Ishikawa (cell line): Measurements from ENCODE around the gene C1orf21.

Experiments used
- CEBPB ChIP-seq: IDR thresholded peaks from 2 replicates; pipeline ENCODE4 v1.6.1; 2012
- CREB1 ChIP-seq: IDR thresholded peaks from 2 replicates; pipeline ENCODE4 v1.6.1; 2012; ENCODE audit warnings: low read depth
- EGR1 ChIP-seq: IDR thresholded peaks from 2 replicates; pipeline ENCODE4 v1.6.1; 2012
- EP300 ChIP-seq: IDR thresholded peaks from 2 replicates; pipeline ENCODE4 v1.6.1; 2012; ENCODE audit warnings: borderline replicate concordance
- FOXM1 ChIP-seq: IDR thresholded peaks from 2 replicates; pipeline ENCODE4 v1.6.1; 2012; ENCODE audit warnings: low read depth, borderline replicate concordance
- NFIC ChIP-seq: IDR thresholded peaks from 2 replicates; pipeline ENCODE4 v1.6.1; 2012
- RAD21 ChIP-seq: IDR thresholded peaks from 2 replicates; pipeline ENCODE4 v1.6.1; 2012; ENCODE audit warnings: low read depth
- TAF1 ChIP-seq: IDR thresholded peaks from 2 replicates; pipeline ENCODE4 v1.6.1; 2012; ENCODE audit warnings: low read depth, mild to moderate bottlenecking
- TCF12 ChIP-seq: IDR thresholded peaks from 2 replicates; pipeline ENCODE4 v1.6.1; 2012; ENCODE audit warnings: low read depth
- TEAD4 ChIP-seq: IDR thresholded peaks from 2 replicates; pipeline ENCODE4 v1.6.1; 2012
- YY1 ChIP-seq: IDR thresholded peaks from 2 replicates; pipeline ENCODE4 v1.6.1; 2012; ENCODE audit warnings: low read depth
- ZBTB7A ChIP-seq: IDR thresholded peaks from 2 replicates; pipeline ENCODE4 v1.6.1; 2012; ENCODE audit warnings: low read depth
- TF ChIP-seq, protein P1 (sequence below): IDR thresholded peaks from 2 replicates; pipeline ENCODE4 v1.6.1; 2012
- TF ChIP-seq, protein P2 (sequence below): IDR thresholded peaks from 2 replicates; pipeline ENCODE4 v1.6.1; 2012; ENCODE audit warnings: low read depth, mild to moderate bottlenecking
- TF ChIP-seq, protein P3 (sequence below): IDR thresholded peaks from 2 replicates; pipeline ENCODE4 v1.6.1; 2012

C1orf21 gene

DNA sequence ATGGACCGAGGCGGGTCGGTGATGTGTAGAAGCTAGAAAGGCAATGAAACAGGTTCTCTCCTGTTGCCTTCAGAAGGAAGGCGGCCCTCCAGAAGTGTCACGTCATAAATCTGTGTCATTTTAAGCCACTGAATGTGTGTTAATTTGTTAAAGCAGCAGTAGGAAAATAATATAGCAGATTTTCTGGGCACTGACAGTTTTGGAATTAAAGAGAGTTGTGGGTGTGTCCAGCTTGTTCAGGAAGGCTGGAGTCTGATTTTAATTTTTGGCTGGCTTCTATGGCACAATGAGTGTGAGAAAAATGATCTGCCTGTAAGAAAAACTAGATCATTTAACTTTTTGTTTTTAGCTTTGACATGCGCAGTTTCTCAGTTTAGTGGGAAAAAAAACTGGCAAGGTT is 190.5 kb downstream of the C1orf21 start:
- TF ChIP-seq EP300: no peak

DNA sequence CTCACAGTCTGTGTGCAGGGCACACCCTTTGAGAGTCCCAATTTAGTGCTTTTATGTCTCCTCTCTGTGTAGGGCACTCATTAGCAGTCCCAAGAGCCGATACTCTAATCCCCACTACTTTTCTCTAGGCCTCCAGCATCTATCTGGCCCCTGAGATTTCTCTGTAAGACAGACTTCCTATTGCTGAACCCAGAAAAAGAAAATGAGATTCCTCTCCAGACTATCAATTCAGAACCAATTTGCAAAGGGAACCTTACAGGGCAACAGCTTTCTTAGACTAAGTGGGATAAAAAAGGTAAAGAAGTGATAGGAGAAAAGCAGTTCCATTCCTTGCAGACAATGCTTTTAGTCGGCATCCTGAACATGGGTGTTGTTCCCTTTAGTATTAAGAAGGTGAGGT is 195.6 kb downstream of the C1orf21 start:
- TF ChIP-seq EP300: no peak

DNA sequence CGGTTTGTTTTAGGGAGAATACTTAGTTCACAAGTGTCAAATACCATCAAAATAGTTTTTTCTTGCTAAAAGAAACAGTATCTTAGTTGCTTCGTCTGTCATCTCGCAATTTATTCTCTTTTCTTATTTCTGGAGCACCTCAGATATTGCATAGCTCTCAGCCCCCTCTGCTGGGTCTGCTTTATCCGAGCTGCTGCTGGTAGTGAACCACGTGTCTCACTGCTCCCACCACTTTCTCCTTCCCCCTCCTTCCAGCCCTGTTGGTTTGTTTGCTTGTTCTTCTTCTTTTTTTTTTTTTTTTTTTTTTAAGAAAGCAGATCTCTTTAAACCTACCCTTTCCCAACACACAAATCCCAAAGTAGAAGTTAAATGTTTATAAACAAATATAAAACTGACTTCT is 197.0 kb downstream of the C1orf21 start:
- no peak for TF ChIP-seq FOXM1
- no peak for TF ChIP-seq EGR1
- TF ChIP-seq CREB1: no peak
- TF ChIP-seq, protein P1, sequence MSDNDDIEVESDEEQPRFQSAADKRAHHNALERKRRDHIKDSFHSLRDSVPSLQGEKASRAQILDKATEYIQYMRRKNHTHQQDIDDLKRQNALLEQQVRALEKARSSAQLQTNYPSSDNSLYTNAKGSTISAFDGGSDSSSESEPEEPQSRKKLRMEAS: no peak
- TF ChIP-seq YY1: no peak
- TF ChIP-seq TEAD4: no peak
- TF ChIP-seq, protein P2, sequence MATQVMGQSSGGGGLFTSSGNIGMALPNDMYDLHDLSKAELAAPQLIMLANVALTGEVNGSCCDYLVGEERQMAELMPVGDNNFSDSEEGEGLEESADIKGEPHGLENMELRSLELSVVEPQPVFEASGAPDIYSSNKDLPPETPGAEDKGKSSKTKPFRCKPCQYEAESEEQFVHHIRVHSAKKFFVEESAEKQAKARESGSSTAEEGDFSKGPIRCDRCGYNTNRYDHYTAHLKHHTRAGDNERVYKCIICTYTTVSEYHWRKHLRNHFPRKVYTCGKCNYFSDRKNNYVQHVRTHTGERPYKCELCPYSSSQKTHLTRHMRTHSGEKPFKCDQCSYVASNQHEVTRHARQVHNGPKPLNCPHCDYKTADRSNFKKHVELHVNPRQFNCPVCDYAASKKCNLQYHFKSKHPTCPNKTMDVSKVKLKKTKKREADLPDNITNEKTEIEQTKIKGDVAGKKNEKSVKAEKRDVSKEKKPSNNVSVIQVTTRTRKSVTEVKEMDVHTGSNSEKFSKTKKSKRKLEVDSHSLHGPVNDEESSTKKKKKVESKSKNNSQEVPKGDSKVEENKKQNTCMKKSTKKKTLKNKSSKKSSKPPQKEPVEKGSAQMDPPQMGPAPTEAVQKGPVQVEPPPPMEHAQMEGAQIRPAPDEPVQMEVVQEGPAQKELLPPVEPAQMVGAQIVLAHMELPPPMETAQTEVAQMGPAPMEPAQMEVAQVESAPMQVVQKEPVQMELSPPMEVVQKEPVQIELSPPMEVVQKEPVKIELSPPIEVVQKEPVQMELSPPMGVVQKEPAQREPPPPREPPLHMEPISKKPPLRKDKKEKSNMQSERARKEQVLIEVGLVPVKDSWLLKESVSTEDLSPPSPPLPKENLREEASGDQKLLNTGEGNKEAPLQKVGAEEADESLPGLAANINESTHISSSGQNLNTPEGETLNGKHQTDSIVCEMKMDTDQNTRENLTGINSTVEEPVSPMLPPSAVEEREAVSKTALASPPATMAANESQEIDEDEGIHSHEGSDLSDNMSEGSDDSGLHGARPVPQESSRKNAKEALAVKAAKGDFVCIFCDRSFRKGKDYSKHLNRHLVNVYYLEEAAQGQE: no peak
- no peak for TF ChIP-seq TAF1
- no peak for TF ChIP-seq ZBTB7A
- TF ChIP-seq NFIC: no peak
- no peak for TF ChIP-seq EP300
- no peak for TF ChIP-seq CEBPB
- no peak for TF ChIP-seq RAD21
- TF ChIP-seq, protein P3, sequence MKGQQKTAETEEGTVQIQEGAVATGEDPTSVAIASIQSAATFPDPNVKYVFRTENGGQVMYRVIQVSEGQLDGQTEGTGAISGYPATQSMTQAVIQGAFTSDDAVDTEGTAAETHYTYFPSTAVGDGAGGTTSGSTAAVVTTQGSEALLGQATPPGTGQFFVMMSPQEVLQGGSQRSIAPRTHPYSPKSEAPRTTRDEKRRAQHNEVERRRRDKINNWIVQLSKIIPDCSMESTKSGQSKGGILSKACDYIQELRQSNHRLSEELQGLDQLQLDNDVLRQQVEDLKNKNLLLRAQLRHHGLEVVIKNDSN: no peak
- TF ChIP-seq TCF12: no peak

DNA sequence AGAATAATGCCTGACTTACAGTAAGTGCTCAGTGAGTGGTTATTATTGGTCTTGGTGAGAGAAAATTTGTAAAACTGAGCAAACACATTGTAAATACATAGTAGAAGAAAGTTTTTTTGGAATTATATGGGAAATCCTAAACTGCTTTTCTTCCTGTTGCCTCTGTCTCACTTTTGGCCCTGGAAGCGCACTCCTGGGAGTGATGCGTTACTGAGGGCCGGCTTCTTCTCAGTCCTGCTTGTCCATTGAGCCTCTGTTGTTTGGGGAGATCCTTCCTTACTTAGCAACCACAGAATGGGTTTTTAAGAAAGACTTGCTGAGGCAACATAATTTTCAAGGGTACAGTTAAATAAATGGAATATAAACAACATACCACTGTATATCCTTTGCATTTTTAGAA is 201.9 kb downstream of the C1orf21 start:
- TF ChIP-seq CEBPB: no peak
- TF ChIP-seq TAF1: no peak
- no peak for TF ChIP-seq CREB1

DNA sequence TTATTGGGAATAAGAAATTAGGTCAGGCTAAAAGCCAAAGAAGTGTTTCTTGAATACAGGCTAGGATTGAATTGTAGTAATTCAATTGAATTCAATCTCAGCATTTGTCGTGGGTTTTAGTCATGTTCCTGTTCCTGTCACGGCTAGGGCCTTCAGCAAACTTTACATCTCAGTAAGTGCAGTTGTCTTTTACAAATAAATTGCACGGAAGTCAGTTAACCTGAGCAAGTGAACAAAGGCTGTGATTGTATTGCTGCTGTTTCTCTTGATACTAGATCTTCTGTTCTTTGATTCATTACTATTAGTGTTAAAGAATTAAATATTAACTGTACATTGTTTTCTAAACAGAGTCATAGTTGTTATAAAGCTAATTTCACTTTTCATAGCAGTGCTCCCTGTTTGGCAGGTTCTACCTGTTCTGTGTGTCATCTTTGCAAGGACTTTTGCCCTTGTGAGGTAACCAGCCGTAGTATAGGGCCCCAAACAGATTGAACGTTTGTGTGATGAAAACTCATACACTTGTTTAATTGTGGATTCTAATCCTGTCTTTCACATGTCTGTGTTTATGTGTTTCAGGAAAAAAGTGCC is 203.4 kb downstream of the C1orf21 start:
- TF ChIP-seq FOXM1 (no peak), YY1 (no peak), EGR1 (no peak), EP300 (no peak), RAD21 (no peak), CEBPB (no peak), TCF12 (no peak), TAF1 (no peak), NFIC (no peak), TEAD4 (no peak), ZBTB7A (no peak), CREB1 (no peak)
- TF ChIP-seq, protein P1: no peak
- TF ChIP-seq, protein P2: no peak
- TF ChIP-seq, protein P3: no peak

DNA sequence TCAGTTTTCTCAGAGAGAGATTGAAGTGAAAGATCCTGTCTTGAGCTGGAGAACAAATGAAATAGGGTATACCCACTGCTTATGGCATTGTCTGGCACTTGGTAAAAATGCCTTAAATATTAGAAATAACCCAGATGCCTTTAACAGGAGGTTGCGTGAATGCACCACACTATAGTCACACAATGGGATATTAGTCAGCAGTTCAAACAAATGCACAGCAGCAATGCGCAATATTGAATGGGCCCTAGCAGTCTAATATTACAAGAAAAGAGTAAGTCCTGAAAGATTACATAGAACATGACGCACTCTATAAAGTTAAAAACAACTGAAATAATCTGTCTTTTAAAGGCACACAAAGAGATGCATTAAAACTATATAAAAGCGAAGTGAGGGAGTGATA is 206.8 kb downstream of the C1orf21 start:
- no peak for TF ChIP-seq TEAD4
- TF ChIP-seq, protein P1: no peak
- no peak for TF ChIP-seq RAD21
- TF ChIP-seq ZBTB7A: no peak
- TF ChIP-seq YY1: no peak
- no peak for TF ChIP-seq TAF1
- TF ChIP-seq NFIC: no peak
- TF ChIP-seq CEBPB: no peak
- TF ChIP-seq CREB1: no peak
- TF ChIP-seq, protein P2: no peak
- TF ChIP-seq, protein P3: no peak
- no peak for TF ChIP-seq FOXM1
- no peak for TF ChIP-seq EP300
